Measurements from ENCODE around the gene ROBO2. TPM values are rescaled to one million over a fixed set of nuclear protein-coding genes. Genes with fewer than 3 reads are reported as not detected.

The ROBO2 gene
- total and polyA plus RNA-seq, 3 experiments from 2014 or later, result not detected

DNA sequence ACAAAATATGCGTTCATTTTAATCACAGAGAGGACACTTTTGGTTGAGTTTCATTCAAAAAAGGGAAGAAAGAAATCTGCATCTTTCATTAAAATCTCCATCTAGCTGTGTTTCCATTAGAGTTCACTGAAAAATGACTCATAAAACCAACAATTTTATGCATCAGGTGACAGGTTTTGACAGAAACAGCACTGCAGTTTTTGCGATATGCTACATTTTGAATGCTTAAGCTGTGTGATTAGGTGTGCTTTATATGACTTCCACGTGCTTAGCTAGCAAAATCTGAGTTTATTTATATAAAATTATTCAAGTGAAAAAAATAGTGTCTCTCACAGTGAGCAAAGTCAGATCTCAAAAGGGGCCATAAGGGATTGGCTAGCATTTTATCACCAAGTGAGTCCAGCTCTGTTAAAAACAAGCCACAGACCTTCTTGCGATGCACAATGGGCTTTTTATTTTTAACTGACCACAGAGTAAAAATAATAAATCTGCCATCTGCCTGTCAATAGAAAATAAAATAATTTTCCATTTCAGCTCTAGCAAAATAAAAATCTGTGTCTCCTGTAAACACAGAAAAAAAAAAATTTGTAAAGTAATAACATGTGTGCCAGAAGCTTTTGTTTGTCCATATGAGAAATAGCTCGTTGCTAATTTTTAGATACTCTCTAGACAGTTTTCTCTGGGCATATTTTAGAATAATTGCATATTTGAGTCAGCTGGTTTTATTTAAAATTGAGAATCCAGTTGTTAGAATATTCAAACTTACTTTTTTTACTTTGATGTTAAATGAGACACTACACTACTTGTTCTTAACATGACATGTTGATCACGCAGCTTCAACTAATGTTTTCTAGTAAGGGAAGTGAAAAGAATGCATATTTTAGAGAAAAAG lies 409.8 kb downstream of the ROBO2 start:
- Histone ChIP-seq H3K4me1 (ENCODE audit: insufficient read depth, low read length) (no peaks in the 10 kb centered on the region), H3K36me3 (ENCODE audit: insufficient read depth, low read length) (no peaks in the 10 kb centered on the region), H3K27ac (ENCODE audit: low read depth, low read length) (no peak overlapping the region), H3K9me3 (ENCODE audit: low read length) (no peaks in the 10 kb centered on the region), H3K27me3 (ENCODE audit: insufficient read depth, low read length, poor library complexity, severe bottlenecking) (no peaks in the 10 kb centered on the region), H3K4me3 (ENCODE audit: low read length) (no peak overlapping the region)
- DNase-seq, result no peak
- ChIA-PET POLR2A (no interaction called here), CTCF (no interaction called here)
- H3K27me3 Mint-ChIP-seq, result no peaks in the 10 kb centered on the region
- no peaks in the 10 kb centered on the region for H3K4me1 Mint-ChIP-seq
- H3K36me3 Mint-ChIP-seq, result no peaks in the 10 kb centered on the region
- H3K4me3 Mint-ChIP-seq, result no peak overlapping the region
- H3K9me3 Mint-ChIP-seq, result peaks cover 7 to 33% (median 11%) of the 10 kb centered on the region in 5 donors
- H3K27ac Mint-ChIP-seq, result no peak overlapping the region

DNA sequence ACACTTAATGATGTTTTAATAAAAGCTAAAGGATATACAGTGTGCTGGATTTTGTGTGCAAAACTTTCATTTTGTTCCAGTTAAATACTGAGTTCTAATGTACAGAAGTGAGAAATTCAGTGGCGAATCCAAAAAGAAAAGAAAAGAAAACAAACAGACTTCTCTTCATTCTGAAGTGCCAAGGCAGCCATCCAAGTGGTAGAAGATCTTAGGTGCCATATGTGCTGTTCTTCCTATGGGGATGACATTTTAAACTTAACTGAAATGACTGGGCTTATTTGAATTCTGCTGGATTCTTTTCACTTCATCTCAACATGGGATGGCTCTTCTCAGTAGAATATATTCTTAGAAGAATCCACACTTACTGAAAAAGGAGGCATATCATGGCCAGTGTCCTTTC lies 416.5 kb downstream of the ROBO2 start:
- no peak overlapping the region for H3K4me3 ChIP-seq (ENCODE audit: low read length)
- H3K4me1 Mint-ChIP-seq, result no peaks in the 10 kb centered on the region
- no peak overlapping the region for H3K27ac ChIP-seq (ENCODE audit: low read depth, low read length)
- no peaks in the 10 kb centered on the region for H3K9me3 ChIP-seq (ENCODE audit: low read length)
- no peaks in the 10 kb centered on the region for H3K27me3 Mint-ChIP-seq
- ChIA-PET POLR2A (no interaction called here), CTCF (no interaction called here)
- H3K4me3 Mint-ChIP-seq, result no peak overlapping the region
- DNase-seq, result no peak
- no peaks in the 10 kb centered on the region for H3K27me3 ChIP-seq (ENCODE audit: insufficient read depth, low read length, poor library complexity, severe bottlenecking)
- peaks cover 3 to 29% (median 14%) of the 10 kb centered on the region in 5 donors for H3K9me3 Mint-ChIP-seq
- H3K36me3 Mint-ChIP-seq, result peaks cover 0 to 2% (median 0%) of the 10 kb centered on the region in 3 donors
- no peak overlapping the region for H3K27ac Mint-ChIP-seq
- no peaks in the 10 kb centered on the region for H3K36me3 ChIP-seq (ENCODE audit: insufficient read depth, low read length)
- H3K4me1 ChIP-seq (ENCODE audit: insufficient read depth, low read length), result no peaks in the 10 kb centered on the region

DNA sequence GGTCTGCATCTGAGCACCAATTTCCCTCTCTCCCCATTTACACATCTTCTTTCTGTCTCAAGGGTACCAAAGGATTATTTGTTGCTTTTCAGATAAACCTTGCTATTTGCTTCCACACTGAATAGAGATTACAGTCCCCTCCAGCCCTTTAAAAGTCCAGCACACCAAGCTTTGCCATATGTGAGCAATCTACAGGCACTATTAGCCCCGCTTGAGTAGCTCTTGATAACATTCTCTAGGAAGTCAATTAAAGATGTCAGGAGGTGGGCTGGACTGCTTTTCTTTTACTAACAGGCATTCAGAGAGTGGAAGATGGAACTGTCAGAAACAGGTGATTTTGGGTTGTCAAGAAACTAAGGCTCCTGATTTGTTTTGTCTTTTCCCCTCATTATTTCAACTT lies 417.0 kb downstream of the ROBO2 start:
- Histone ChIP-seq H3K27me3 (ENCODE audit: insufficient read depth, low read length, poor library complexity, severe bottlenecking) (no peaks in the 10 kb centered on the region), H3K4me1 (ENCODE audit: insufficient read depth, low read length) (no peaks in the 10 kb centered on the region), H3K4me3 (ENCODE audit: low read length) (no peak overlapping the region), H3K36me3 (ENCODE audit: insufficient read depth, low read length) (no peaks in the 10 kb centered on the region), H3K9me3 (ENCODE audit: low read length) (no peaks in the 10 kb centered on the region), H3K27ac (ENCODE audit: low read depth, low read length) (no peak overlapping the region)
- Mint-ChIP-seq H3K36me3 (peaks cover 0 to 2% (median 0%) of the 10 kb centered on the region in 3 donors), H3K9me3 (peaks cover 3 to 29% (median 12%) of the 10 kb centered on the region in 5 donors), H3K27me3 (no peaks in the 10 kb centered on the region), H3K4me3 (no peak overlapping the region), H3K4me1 (no peaks in the 10 kb centered on the region), H3K27ac (no peak overlapping the region)
- CTCF ChIA-PET, result no interaction called here
- no peak for DNase-seq
- POLR2A ChIA-PET, result no interaction called here

DNA sequence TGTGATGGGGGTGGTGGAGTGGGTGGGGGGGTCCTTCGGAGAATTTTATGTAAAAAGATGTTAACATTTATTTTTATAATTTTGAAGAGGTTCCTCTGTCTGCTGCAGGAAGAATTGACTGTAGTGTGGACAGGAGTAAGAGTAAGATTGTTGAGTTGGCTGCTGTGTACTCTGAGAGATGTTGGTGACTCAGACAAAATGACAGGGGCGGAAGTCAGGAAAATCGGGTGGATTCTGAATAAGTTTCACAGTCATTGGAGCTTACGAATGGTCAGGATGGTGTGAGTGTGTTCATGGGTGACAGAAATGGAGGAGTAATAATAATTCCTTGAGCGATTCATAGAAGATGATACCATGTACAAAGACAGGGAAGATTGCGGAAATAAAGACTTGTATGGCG lies 420.0 kb downstream of the ROBO2 start:
- no peak for DNase-seq
- CTCF ChIA-PET, result no interaction called here
- no peak overlapping the region for H3K4me3 Mint-ChIP-seq

DNA sequence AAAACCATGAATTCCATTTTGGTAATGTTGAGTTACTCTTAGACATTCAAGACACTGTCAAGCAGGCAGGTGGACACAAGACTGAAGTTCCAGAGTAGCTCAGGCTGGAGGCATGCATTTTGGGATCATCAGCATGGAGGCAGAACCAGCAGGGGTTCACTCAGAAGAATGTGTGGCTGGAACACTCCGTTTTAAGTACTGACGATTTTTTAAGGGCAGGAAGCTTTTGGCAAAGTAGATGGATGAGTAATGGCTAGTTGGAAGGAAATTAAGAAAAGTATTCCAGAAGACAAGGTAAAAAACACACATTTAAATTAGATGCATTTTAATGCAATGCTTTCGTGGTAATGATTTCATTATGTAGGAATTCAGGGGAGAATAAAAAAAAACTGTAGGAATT lies 420.4 kb downstream of the ROBO2 start:
- Mint-ChIP-seq H3K27ac (no peak overlapping the region), H3K36me3 (peaks cover 0 to 2% (median 0%) of the 10 kb centered on the region in 3 donors), H3K4me1 (no peaks in the 10 kb centered on the region), H3K4me3 (no peak overlapping the region), H3K27me3 (no peaks in the 10 kb centered on the region), H3K9me3 (peaks cover 2 to 38% (median 20%) of the 10 kb centered on the region in 5 donors)
- Histone ChIP-seq H3K9me3 (ENCODE audit: low read length) (no peaks in the 10 kb centered on the region), H3K4me1 (ENCODE audit: insufficient read depth, low read length) (no peaks in the 10 kb centered on the region), H3K27me3 (ENCODE audit: insufficient read depth, low read length, poor library complexity, severe bottlenecking) (no peaks in the 10 kb centered on the region), H3K36me3 (ENCODE audit: insufficient read depth, low read length) (no peaks in the 10 kb centered on the region), H3K4me3 (ENCODE audit: low read length) (no peak overlapping the region), H3K27ac (ENCODE audit: low read depth, low read length) (no peak overlapping the region)
- POLR2A ChIA-PET, result no interaction called here
- CTCF ChIA-PET, result no interaction called here
- no peak for DNase-seq

More for the DNA sequence above, 420.0 kb downstream of the ROBO2 start:
- H3K36me3 ChIP-seq (ENCODE audit: insufficient read depth, low read length), result no peaks in the 10 kb centered on the region
- H3K27ac ChIP-seq (ENCODE audit: low read depth, low read length), result no peak overlapping the region
- H3K27me3 ChIP-seq (ENCODE audit: insufficient read depth, low read length, poor library complexity, severe bottlenecking), result no peaks in the 10 kb centered on the region
- no peaks in the 10 kb centered on the region for H3K27me3 Mint-ChIP-seq
- H3K4me3 ChIP-seq (ENCODE audit: low read length), result no peak overlapping the region
- POLR2A ChIA-PET, result no interaction called here
- H3K27ac Mint-ChIP-seq, result no peak overlapping the region
- H3K9me3 ChIP-seq (ENCODE audit: low read length), result no peaks in the 10 kb centered on the region
- H3K4me1 ChIP-seq (ENCODE audit: insufficient read depth, low read length), result no peaks in the 10 kb centered on the region
- no peaks in the 10 kb centered on the region for H3K4me1 Mint-ChIP-seq
- H3K36me3 Mint-ChIP-seq, result peaks cover 0 to 2% (median 0%) of the 10 kb centered on the region in 3 donors
- peaks cover 2 to 34% (median 17%) of the 10 kb centered on the region in 5 donors for H3K9me3 Mint-ChIP-seq

DNA sequence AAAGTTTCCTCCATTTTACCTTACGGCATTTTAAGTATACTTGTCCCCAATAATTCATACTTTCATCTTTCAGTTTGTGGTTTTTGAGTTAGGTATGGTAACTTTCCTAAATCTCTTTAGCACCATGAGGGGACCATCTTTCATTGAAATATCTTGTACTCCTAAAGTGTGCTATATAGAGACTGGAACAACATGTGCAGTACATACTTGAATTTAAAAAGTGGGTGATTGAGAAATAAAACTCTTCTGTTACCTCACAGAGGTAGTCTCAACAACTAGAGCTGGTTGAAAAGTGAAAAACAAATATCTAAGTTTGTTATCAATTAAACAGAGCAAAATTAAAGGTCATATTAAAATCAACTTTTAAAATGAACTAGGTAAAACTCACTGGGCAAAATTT lies 423.1 kb downstream of the ROBO2 start:
- ChIA-PET CTCF (no interaction called here), POLR2A (no interaction called here)
- no peaks in the 10 kb centered on the region for H3K27me3 Mint-ChIP-seq
- H3K4me1 ChIP-seq (ENCODE audit: insufficient read depth, low read length), result no peaks in the 10 kb centered on the region
- H3K4me3 ChIP-seq (ENCODE audit: low read length), result no peak overlapping the region
- DNase-seq, result no peak
- no peak overlapping the region for H3K27ac ChIP-seq (ENCODE audit: low read depth, low read length)
- H3K4me1 Mint-ChIP-seq, result no peaks in the 10 kb centered on the region
- no peaks in the 10 kb centered on the region for H3K9me3 ChIP-seq (ENCODE audit: low read length)
- H3K4me3 Mint-ChIP-seq, result no peak overlapping the region
- no peaks in the 10 kb centered on the region for H3K36me3 ChIP-seq (ENCODE audit: insufficient read depth, low read length)
- H3K9me3 Mint-ChIP-seq, result peaks cover 6 to 37% (median 14%) of the 10 kb centered on the region in 5 donors
- peaks cover 0 to 2% (median 0%) of the 10 kb centered on the region in 3 donors for H3K36me3 Mint-ChIP-seq
- H3K27me3 ChIP-seq (ENCODE audit: insufficient read depth, low read length, poor library complexity, severe bottlenecking), result no peaks in the 10 kb centered on the region
- H3K27ac Mint-ChIP-seq, result no peak overlapping the region

DNA sequence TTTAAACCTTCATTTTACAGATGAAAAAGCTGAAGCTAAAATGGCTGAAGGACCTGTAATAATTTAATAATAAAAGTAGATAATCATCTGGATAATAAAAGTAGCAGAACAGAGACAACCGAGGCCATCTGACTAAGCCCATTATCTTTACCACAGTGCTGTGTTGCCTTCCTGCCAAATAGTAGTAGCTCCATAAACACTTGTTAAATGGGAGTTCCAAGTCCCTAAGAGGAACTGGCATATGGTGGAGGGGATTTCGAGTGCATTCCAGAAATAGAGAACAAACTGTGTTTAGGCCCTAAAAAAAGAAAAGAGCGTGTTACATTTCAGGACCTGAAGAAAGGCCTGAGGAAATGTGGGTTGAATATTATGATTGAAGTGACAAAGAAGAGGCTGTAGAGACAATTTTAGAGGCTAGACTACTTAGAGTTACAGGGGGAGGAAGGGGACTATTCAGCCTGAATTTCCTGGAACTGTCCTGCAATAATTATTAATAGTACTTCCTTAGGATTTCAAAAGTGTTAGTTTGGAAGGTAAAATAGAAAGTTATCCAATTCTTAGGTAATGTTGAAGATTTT lies 424.3 kb downstream of the ROBO2 start:
- no peaks in the 10 kb centered on the region for H3K27me3 ChIP-seq (ENCODE audit: insufficient read depth, low read length, poor library complexity, severe bottlenecking)
- Mint-ChIP-seq H3K36me3 (peaks cover 0 to 2% (median 0%) of the 10 kb centered on the region in 3 donors), H3K4me3 (no peak overlapping the region), H3K27me3 (no peaks in the 10 kb centered on the region), H3K27ac (no peak overlapping the region), H3K4me1 (no peaks in the 10 kb centered on the region), H3K9me3 (peaks cover 6 to 42% (median 14%) of the 10 kb centered on the region in 5 donors)
- no peak overlapping the region for H3K4me3 ChIP-seq (ENCODE audit: low read length)
- no peaks in the 10 kb centered on the region for H3K4me1 ChIP-seq (ENCODE audit: insufficient read depth, low read length)
- POLR2A ChIA-PET, result no interaction called here
- H3K36me3 ChIP-seq (ENCODE audit: insufficient read depth, low read length), result no peaks in the 10 kb centered on the region
- no peak overlapping the region for H3K27ac ChIP-seq (ENCODE audit: low read depth, low read length)
- no peaks in the 10 kb centered on the region for H3K9me3 ChIP-seq (ENCODE audit: low read length)
- no peak for DNase-seq
- CTCF ChIA-PET, result no interaction called here

DNA sequence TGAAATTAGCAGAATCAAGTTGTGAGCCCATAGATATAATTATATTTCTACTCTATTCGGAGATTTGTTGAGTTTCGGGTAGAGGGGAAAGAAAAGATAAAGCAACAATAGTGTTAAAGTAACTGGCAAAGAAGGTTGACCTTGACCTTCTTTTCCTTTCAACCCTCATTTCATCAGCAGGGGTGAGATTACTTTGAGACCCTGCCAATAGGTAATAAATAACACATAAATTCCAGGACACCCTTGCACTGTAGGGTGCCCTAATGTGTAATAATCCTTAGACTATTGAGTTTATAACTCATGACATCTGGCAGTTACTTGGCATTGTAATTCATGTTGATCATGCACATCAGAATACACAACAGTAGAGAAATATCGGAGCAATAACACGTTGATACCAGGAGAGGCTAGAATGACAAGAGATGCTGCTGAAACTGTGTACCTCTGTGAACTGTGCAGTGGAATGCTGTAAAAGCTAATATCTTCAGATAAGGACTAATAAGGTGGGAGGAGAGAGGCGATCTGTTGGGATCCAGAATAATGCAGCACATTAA lies 426.7 kb downstream of the ROBO2 start:
- no peaks in the 10 kb centered on the region for H3K4me1 Mint-ChIP-seq
- no peaks in the 10 kb centered on the region for H3K27me3 Mint-ChIP-seq
- Histone ChIP-seq H3K4me1 (ENCODE audit: insufficient read depth, low read length) (no peaks in the 10 kb centered on the region), H3K4me3 (ENCODE audit: low read length) (no peak overlapping the region), H3K27me3 (ENCODE audit: insufficient read depth, low read length, poor library complexity, severe bottlenecking) (no peaks in the 10 kb centered on the region), H3K36me3 (ENCODE audit: insufficient read depth, low read length) (no peaks in the 10 kb centered on the region), H3K27ac (ENCODE audit: low read depth, low read length) (no peak overlapping the region), H3K9me3 (ENCODE audit: low read length) (no peaks in the 10 kb centered on the region)
- H3K27ac Mint-ChIP-seq, result no peak overlapping the region
- no peak overlapping the region for H3K4me3 Mint-ChIP-seq
- H3K9me3 Mint-ChIP-seq, result peaks cover 6 to 43% (median 16%) of the 10 kb centered on the region in 5 donors
- DNase-seq, result no peak
- POLR2A ChIA-PET, result no interaction called here
- CTCF ChIA-PET, result no interaction called here
- H3K36me3 Mint-ChIP-seq, result no peaks in the 10 kb centered on the region
